Stomach (tissue), 4 donors: ENCODE measurements around the gene DLG2.

Source experiments
- CTCF ChIP-seq, 7 experiments: fragments of 450-650 bp in 4 of 7; fragments of 200-600 bp in 3 of 7; sonication (generic) in 3 of 7; IDR thresholded peaks; one replicate each; pipeline ENCODE4 v1.5.1; 2016 to 2019; ENCODE audit warnings: antibody characterized with exemption in 7 of 7, control low read depth in 2 of 7, mild to moderate bottlenecking in 1 of 7
- EP300 ChIP-seq: sonication (generic); formaldehyde crosslinking; IDR thresholded peaks from one replicate; pipeline ENCODE4 v1.6.1; 2017; ENCODE audit warnings: antibody characterized with exemption
- POLR2A ChIP-seq, 4 donors: fragments of 450-650 bp; IDR thresholded peaks; one replicate each; pipeline ENCODE4 v1.6.1; 2016; ENCODE audit warnings: antibody characterized with exemption in 4 of 4, control low read depth in 2 of 4, mild to moderate bottlenecking in 1 of 4, moderate library complexity in 1 of 4
- POLR2AphosphoS5 ChIP-seq, 3 donors: sonication (generic); formaldehyde crosslinking; IDR thresholded peaks; one replicate each; pipeline ENCODE4 v1.6.1; 2016; ENCODE audit warnings: antibody characterized with exemption in 3 of 3

DNA sequence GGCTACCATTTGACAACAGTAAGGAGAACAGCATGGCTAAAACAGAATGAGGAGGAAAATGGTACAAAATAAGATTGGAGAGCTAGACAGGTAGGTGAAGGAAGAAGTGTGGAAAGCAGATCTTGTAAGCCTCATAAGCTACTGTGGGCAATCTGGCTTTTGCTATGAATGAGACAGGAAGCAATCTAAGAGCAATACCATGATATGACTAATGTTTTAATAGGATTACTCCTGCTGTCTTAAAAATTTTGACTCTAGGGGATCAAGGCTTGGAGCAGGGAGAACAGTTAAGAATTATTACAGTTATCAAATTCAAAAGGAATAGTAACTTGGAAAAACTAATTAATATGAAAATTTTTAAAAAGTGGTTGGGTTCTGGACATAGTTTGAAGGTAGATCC lies 1174.9 kb downstream of the DLG2 start:
- TF ChIP-seq POLR2A (IDR thresholded peaks at IDR 0.05), result no peak
- no peak for TF ChIP-seq CTCF (IDR thresholded peaks at IDR 0.05)
- TF ChIP-seq POLR2AphosphoS5 (IDR thresholded peaks at IDR 0.05), result no peak
- no peak for TF ChIP-seq EP300
